Vagina (tissue), 2 donors: Measurements from ENCODE around the gene RCC2. TPM values are rescaled to one million over a fixed set of nuclear protein-coding genes. Genes with fewer than 3 reads are reported as not detected.
"Not testable (repeated sequence)": the region's sequence is repeated elsewhere in the genome, so short reads cannot be mapped to it uniquely, and the experiment has no call there.

Experiments used
- DNase-seq, 2 donors: peaks; one replicate each; pipeline ENCODE4 v3.0.0-alpha.2; 2017; ENCODE audit errors: extremely low spot score in 2 of 2
- H3K27ac ChIP-seq: fragments of 200-600 bp; sonication (generic); one replicate; pipeline ENCODE4 v1.5.1; 2019
- H3K27me3 ChIP-seq: fragments of 200-600 bp; sonication (generic); one replicate; pipeline ENCODE4 v1.5.1; 2019
- H3K36me3 ChIP-seq, 2 donors: fragments of 200-600 bp; sonication (generic); one replicate each; pipeline ENCODE4 v1.5.1; 2017 to 2019
- H3K4me1 ChIP-seq: fragments of 200-600 bp; sonication (generic); one replicate; pipeline ENCODE4 v1.5.1; 2019
- H3K4me3 ChIP-seq, 2 donors: fragments of 200-600 bp; sonication (generic); 1 replicate in 1 of 2; 2 replicates in 1 of 2; pipeline ENCODE4 v1.5.1; 2016 to 2019
- H3K9me3 ChIP-seq: fragments of 200-600 bp; sonication (generic); one replicate; pipeline ENCODE4 v1.5.1; 2019
- POLR2A ChIP-seq, 2 donors: fragments of 450-650 bp; IDR thresholded peaks; one replicate each; pipeline ENCODE4 v1.6.1; 2017; ENCODE audit warnings: antibody characterized with exemption in 2 of 2, mild to moderate bottlenecking in 2 of 2, moderate library complexity in 2 of 2
- POLR2AphosphoS5 ChIP-seq, 2 donors: sonication (generic); formaldehyde crosslinking; IDR thresholded peaks; one replicate each; pipeline ENCODE4 v1.9.0; 2017; ENCODE audit warnings: antibody characterized with exemption in 2 of 2, mild to moderate bottlenecking in 2 of 2, low read depth in 1 of 2; ENCODE audit not compliant: insufficient read depth in 1 of 2
- intact Hi-C: fragments of 100-400 bp; cut with DNase I; formaldehyde crosslinking; loops from one replicate; pipeline ENCODE4 v1.15.1; 2023
- total RNA-seq: library from RNA; depleted of rRNA; stranded (reverse); fragments of >200 nt; gene quantifications from one replicate; pipeline ENCODE4 v1.2.3, GENCODE V29; 2016
- TF ChIP-seq, protein P1 (sequence below), 3 experiments: fragments of 450-650 bp in 2 of 3; fragments of 200-600 bp in 1 of 3; sonication (generic) in 1 of 3; IDR thresholded peaks; one replicate each; pipeline ENCODE4 v1.5.1; 2017 to 2019; ENCODE audit warnings: antibody characterized with exemption in 3 of 3, mild to moderate bottlenecking in 2 of 3, moderate library complexity in 2 of 3

Gene RCC2
- total RNA-seq, 1 donor from 2014 or later = 31.2 TPM

GRCh38 chr1:17414022-17414421 is 25.5 kb downstream of the RCC2 start:
- H3K27me3 ChIP-seq = no peaks in the 10 kb centered on the region
- TF ChIP-seq POLR2A (IDR thresholded peaks at IDR 0.05) (no peak), POLR2AphosphoS5 (IDR thresholded peaks at IDR 0.05; ENCODE audit: insufficient read depth in 1 of 2, low read depth in 1 of 2) (no peak)
- H3K36me3 ChIP-seq = peaks cover 0 to 80% of the 10 kb centered on the region in 2 donors
- intact Hi-C loops = no loop called here
- DNase-seq = no peak
- no peak overlapping the region for H3K4me3 ChIP-seq
- no peak overlapping the region for H3K27ac ChIP-seq
- H3K4me1 ChIP-seq = no peaks in the 10 kb centered on the region
- no peaks in the 10 kb centered on the region for H3K9me3 ChIP-seq

DNA sequence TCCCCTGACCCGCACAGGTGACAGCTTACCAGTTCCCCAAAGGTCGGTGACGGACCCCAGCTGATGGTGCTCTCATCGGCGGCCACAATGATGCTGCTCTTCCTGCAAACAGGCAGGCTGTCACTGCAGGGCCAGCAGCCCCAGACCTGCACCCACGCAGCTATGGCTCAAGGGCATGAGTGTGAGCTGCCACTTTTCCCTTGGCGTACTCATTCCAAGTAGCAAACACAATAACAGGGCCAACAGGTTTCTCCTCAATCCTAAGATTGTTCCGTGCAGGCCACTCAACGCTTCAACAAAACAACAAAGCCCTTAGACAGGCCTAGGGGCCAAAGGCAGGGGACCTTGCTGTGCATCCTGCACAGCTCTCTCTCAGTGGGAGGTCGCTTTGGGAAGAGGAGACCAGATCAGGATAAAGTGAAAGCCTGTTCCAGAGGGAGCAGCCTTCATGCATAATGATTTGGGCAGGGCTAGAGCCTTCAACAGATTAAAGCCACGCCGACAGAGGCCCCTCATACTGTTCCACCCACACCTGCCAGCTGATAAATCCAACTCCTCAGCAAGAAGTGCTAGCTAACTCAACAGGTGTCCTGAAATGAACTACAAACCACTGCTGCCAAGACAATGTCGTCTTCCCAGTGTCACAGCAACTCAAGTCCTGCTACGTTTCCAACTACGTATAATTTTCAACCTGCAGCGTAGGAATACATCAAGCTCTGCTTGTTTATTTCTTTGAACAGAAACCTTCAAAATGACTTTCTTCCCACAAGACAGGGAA is 27.2 kb downstream of the RCC2 start:
- H3K4me1 ChIP-seq = no peaks in the 10 kb centered on the region
- no peak overlapping the region for H3K27ac ChIP-seq
- H3K27me3 ChIP-seq = no peaks in the 10 kb centered on the region
- TF ChIP-seq POLR2A (IDR thresholded peaks at IDR 0.05) (no peak), POLR2AphosphoS5 (IDR thresholded peaks at IDR 0.05; ENCODE audit: insufficient read depth in 1 of 2, low read depth in 1 of 2) (no peak)
- TF ChIP-seq, protein P1, sequence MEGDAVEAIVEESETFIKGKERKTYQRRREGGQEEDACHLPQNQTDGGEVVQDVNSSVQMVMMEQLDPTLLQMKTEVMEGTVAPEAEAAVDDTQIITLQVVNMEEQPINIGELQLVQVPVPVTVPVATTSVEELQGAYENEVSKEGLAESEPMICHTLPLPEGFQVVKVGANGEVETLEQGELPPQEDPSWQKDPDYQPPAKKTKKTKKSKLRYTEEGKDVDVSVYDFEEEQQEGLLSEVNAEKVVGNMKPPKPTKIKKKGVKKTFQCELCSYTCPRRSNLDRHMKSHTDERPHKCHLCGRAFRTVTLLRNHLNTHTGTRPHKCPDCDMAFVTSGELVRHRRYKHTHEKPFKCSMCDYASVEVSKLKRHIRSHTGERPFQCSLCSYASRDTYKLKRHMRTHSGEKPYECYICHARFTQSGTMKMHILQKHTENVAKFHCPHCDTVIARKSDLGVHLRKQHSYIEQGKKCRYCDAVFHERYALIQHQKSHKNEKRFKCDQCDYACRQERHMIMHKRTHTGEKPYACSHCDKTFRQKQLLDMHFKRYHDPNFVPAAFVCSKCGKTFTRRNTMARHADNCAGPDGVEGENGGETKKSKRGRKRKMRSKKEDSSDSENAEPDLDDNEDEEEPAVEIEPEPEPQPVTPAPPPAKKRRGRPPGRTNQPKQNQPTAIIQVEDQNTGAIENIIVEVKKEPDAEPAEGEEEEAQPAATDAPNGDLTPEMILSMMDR (IDR thresholded peaks at IDR 0.05) = no peak
- peaks cover 0 to 84% of the 10 kb centered on the region in 2 donors for H3K36me3 ChIP-seq
- no peaks in the 10 kb centered on the region for H3K9me3 ChIP-seq
- DNase-seq = no peak
- no peak overlapping the region for H3K4me3 ChIP-seq
- intact Hi-C loops = no loop called here

- Histone ChIP-seq H3K27ac (no peak overlapping the region), H3K4me3 (no peak overlapping the region), H3K9me3 (no peaks in the 10 kb centered on the region), H3K36me3 (peaks cover 0 to 67% of the 10 kb centered on the region in 2 donors), H3K27me3 (no peaks in the 10 kb centered on the region), H3K4me1 (no peaks in the 10 kb centered on the region)
- intact Hi-C loops = no loop called here
- no peak for TF ChIP-seq POLR2A (IDR thresholded peaks at IDR 0.05)
- TF ChIP-seq POLR2AphosphoS5 (IDR thresholded peaks at IDR 0.05; ENCODE audit: insufficient read depth in 1 of 2, low read depth in 1 of 2) = no peak
- TF ChIP-seq, protein P1 (IDR thresholded peaks at IDR 0.05) = no peak
- DNase-seq = no peak
Measured at GRCh38 chr1:17409391-17409811, 30.1 kb downstream of the RCC2 start.

DNA sequence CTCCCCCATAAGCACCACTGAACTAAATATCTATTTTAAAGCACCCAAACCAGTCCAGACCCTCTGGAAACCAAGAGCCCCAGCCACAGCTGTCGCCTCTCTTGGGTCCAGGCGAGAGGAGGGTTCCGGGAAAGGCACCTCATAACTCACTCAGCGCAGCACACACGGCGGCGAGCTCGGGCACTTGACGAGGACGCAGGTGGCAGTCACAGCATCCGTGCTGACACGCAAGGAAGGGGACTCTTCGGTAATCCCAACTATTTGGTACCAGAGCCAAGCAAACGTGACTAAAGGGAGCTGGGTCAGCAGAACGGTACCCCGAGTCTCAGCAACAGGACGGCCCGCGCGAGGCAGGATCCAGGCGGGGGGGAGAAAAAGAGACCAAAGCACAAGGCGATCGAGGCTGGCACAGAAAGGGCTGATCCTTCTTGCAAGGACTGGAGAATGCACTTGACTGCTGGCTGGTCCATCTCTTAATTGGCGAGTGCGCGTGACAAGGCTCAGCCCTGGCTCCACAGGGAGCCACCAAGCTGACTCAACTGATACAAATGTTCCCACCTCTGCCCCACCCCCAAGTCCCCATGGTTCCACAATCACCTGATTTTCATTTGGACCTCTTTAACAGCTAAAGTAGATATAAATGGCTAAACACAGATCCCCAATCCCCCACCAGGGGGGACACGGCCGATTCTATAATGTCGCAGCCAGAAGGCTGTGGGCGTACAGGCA is 31.5 kb downstream of the RCC2 start:
- H3K9me3 ChIP-seq, H3K27ac ChIP-seq, H3K4me1 ChIP-seq, H3K27me3 ChIP-seq, intact Hi-C loops, H3K4me3 ChIP-seq, DNase-seq: not testable (repeated sequence)
- peaks cover 0 to 56% of the 10 kb centered on the region in 2 donors for H3K36me3 ChIP-seq

DNA sequence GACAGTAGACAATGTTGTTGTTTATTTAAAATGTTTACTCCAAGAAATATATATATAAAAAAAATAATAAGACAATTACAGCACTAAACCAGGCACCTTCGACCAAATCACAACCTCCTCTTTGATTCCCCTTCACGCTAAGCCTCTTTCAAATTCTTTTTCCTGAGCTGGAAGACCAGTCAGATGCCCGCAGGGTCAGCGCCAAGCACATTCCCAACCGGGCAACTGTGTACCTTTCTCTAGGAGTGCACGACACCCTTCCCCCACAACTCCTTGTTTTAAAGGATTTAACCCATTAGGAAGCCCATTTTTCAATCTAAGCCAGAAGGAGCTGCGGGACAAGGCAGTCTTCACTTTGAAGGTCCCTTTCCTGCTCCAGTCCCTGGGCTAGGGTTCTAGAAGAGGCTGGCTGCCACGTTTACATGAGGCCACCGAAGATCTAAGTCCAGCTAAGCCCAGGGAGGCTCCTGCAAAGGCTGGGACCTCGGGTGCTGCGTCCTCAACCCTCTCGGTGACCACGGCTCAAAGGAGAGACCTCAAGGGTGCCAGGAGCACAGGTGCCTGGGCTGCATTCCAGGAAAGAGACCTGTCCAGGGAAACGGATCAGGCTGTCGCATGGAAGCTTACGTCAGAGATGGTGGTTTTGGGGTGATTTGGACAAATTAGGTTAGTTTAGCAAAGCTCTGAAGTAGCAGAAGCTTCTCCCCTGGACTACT is 32.6 kb downstream of the RCC2 start:
- DNase-seq, H3K4me3 ChIP-seq, H3K4me1 ChIP-seq, H3K27me3 ChIP-seq, H3K27ac ChIP-seq, H3K9me3 ChIP-seq, intact Hi-C loops: not testable (repeated sequence)
- H3K36me3 ChIP-seq = peaks cover 0 to 46% of the 10 kb centered on the region in 2 donors

GRCh38 chr1:17405898-17406759 is 33.3 kb downstream of the RCC2 start:
- Histone ChIP-seq H3K4me3 (no peak overlapping the region), H3K9me3 (no peaks in the 10 kb centered on the region), H3K27me3 (no peaks in the 10 kb centered on the region), H3K27ac (no peak overlapping the region), H3K36me3 (peaks cover 0 to 38% of the 10 kb centered on the region in 2 donors), H3K4me1 (no peaks in the 10 kb centered on the region)
- TF ChIP-seq POLR2AphosphoS5 (IDR thresholded peaks at IDR 0.05; ENCODE audit: insufficient read depth in 1 of 2, low read depth in 1 of 2) (no peak), POLR2A (IDR thresholded peaks at IDR 0.05) (no peak)
- TF ChIP-seq, protein P1 (IDR thresholded peaks at IDR 0.05) = peak in 1 of 3 experiments; percentile 47
- no peak for DNase-seq
- intact Hi-C loops = no loop called here
